ENCODE results near the gene SBF2.
"Not testable (repeated sequence)": the region's sequence is repeated elsewhere in the genome, so short reads cannot be mapped to it uniquely, and the experiment has no call there.

SBF2 gene

DNA sequence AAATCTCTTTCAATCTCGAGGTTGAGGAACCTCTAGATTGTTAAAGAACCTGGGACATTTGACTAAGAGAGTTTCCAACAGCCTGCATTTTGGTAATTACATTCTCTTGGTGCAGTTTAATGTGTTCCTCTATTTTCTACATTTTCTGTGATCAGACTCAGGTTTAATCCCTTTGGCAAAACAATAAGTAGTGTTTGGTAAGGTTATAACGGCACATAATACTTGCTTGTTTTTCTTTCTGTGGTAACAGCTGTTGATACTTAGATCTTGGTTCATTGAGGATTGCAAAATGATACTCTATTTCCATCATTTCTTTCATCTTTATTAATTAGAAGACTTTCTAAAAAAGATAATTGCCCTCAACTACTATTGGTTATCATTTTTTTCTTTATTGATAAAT is 271.3 kb downstream of the SBF2 start:
- DNase-seq (ENCODE audit: low read depth in 1 of 2, low spot score in 1 of 2): no peak

DNA sequence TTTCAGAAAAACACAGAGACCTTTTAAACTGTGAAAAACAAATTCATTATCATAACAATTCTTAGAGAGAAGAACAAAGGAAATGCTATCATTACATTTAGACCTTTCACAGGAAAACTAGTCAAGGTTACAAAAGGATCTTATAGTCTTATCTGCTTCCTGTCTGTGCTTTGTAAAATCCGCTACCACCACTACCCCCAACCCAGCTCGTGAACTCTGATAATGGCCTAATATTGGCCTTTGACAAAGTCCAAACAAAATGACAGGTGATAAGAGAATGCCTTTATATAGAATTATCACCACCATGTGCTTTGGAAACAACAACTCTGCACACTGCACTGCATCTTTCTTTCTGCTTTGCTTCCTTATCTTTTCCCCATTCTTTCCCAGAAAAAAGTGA is 272.5 kb downstream of the SBF2 start:
- no peak for DNase-seq (ENCODE audit: low read depth in 1 of 2, low spot score in 1 of 2)

DNA sequence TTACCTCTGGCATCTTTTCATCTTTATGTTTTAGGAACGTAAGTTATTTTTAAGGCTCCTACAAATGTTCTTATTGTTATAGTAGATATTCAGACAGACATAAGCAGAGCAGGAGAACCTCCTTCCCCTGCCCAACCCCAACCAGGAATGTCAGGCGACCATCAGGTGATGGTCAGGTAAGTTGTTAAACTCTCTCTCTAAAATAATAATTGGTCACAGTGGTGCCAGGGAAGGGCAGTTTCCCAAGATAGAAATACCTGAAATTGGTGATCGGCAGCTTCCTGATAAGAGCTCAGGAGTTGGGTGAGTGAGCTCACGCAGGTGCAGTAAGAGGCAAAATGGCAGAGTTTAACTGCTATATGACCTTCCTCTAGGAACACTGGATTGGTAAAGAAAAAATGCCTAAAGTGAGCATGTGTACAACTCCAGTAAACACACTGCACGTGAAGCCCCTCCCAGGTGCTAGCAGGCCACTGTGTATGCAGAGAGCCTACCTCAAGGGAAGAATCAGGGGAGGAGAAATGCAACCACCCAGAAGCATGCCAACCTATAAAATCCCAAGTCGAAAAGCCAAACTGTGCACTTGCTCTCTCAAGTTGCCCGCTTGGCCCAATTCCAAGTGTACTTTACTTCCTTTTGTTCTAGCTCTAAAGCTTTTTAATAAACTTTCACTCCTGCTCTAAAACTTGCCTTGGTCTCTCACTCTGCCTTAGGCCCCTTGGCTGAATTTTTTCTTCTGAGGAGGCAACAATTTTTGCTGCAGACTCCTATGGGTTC is 273.9 kb downstream of the SBF2 start:
- no peak for DNase-seq (ENCODE audit: low read depth in 1 of 2, low spot score in 1 of 2)

DNA sequence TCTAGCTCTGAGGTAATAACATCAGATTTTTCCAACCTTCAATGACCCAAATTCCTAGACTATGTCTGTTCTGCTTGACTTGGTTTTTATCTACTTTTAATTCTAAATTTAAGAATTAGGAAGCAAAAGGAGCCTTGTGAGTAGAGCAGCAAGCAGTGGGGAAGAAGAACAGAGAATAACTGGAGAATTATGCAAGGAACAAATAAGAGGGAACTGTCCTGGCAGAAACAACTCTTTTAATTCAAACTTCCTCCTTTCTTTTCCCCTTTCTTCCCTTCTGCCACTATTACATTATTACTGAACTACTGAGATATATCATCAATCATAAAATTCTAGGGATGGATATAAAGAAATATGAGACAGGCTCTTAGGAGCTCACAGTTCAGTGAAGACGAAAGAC is 276.1 kb downstream of the SBF2 start:
- DNase-seq (ENCODE audit: low read depth in 1 of 2, low spot score in 1 of 2): no peak

DNA sequence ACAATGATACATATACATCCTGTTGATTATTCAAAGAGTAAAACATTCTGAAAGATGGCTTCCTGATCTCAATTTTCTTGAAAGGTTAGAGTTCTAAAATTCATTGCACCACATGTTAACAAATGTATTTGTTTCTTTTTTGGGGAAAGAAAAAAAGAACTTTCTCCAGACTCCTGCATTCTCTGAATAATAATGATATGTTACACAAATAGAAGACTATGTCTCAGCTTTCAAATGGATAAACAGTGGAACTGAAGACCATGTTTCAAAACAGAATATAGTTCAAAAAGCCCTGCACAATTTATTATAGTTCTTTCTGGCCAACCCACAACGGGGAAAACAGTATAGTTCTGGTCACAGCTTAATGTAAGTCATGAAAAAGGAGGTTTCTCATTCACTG is 277.0 kb downstream of the SBF2 start:
- no peak for DNase-seq (ENCODE audit: low read depth in 1 of 2, low spot score in 1 of 2)

DNA sequence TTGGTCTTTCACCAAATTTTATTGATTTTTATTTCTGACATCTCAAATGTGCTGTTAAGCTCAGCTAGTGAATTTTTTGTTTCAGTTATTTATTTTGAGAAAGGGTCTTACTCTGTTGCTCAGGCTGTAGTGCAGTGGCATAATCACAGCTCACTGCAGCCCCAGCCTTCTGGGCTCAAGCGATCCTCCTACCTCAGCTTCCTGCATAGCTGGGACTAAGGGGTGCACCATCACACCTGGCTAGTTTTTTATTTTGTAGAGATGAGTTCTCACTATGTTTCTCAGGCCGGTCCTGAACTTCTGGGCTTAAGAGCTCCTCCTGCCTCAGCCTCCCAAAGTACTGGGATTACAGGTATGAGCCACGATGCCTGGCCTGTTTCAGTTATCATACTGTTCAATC is 282.0 kb downstream of the SBF2 start:
- no peak for DNase-seq (ENCODE audit: low read depth in 1 of 2, low spot score in 1 of 2)

DNA sequence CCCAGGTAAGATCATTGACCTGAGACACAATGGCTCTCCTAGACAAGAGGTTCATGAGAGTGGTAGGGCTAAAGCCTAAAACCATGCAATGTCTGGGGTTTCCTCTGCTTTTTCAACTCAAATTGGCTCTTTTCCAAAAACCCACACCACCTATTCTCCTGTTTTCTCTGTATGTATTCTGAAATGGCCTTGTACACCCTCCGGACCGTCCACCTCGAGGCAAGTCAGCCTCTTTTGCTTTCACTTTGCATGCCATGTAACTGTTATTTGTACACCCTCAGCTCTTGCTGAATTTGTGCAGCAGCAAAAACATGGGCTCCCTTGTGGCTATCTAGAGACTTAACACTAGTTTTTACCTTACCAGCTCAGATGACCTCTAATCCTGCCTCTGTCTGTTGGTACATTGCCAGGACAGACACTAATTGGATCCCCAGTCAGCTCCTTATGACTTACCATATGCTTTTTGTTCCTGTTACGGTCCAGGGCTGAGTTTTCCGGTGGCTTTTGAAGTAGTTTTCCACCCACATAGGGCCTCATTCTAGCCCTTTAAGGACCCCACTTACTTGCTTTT is 288.0 kb downstream of the SBF2 start:
- no peak for DNase-seq (ENCODE audit: low read depth in 1 of 2, low spot score in 1 of 2)

DNA sequence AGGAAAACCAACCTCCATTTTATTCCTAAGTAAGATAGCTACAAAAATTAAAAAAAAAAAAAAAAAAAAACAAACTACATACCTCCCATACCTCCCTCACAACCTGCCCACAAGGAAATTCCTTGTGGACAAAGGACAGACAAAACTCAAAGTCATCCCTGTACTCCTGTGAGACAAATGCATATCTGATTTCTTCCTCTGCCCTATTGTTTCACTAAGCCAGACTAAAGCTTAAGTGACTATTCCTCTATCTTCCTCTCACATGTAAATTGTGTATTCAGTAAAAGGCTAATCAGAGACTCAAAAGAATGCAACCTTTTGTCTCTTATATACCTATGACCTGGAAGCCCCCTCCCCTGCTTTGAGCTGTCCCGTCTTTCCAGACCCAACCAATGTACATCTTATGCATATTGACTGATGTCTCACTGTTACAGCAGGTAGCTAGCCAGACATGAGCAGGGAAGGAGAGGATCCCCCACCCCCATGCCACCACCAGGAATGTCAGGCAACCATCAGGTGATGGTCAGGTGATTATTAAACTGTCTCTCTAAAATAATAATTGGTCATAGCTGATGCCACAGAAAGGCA is 289.4 kb downstream of the SBF2 start:
- no peak for DNase-seq (ENCODE audit: low read depth in 1 of 2, low spot score in 1 of 2)

DNA sequence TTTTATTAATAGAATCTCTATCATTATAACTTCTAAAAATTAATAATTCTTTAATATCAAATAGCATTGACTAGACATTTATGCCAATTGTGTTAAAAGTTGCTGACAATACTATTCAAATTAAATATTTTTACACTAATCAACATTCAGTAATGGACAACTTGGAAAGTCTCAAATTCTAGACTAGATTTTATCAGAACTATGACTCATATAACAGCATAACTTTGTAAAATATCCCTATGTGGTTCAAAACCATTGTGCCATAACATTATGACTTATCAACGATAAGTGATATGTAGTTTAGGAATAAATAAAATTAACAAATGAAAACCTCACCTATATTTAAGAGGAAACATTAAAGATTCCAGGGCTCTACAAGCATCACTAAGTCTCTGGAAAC is 291.8 kb downstream of the SBF2 start:
- no peak for DNase-seq (ENCODE audit: low read depth in 1 of 2, low spot score in 1 of 2)

DNA sequence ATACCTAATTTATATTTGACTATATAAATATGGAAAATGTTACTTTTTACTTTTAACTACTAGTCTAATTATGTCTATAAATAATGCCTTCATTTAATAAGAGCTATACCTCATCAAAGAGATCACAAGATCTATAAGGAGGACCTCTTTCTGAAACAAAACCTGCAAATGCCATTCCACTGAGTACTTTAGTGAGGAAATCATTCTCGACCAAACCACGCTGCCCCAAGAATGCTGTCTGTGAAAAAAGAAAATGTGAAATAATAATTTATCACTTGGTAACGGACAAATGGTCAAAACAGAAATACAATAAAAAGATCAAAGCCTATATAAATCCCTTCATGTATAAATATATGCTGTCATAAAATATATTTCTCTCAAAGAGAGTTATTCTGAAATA is 301.7 kb downstream of the SBF2 start:
- no peak for DNase-seq (ENCODE audit: low read depth in 1 of 2, low spot score in 1 of 2)

DNA sequence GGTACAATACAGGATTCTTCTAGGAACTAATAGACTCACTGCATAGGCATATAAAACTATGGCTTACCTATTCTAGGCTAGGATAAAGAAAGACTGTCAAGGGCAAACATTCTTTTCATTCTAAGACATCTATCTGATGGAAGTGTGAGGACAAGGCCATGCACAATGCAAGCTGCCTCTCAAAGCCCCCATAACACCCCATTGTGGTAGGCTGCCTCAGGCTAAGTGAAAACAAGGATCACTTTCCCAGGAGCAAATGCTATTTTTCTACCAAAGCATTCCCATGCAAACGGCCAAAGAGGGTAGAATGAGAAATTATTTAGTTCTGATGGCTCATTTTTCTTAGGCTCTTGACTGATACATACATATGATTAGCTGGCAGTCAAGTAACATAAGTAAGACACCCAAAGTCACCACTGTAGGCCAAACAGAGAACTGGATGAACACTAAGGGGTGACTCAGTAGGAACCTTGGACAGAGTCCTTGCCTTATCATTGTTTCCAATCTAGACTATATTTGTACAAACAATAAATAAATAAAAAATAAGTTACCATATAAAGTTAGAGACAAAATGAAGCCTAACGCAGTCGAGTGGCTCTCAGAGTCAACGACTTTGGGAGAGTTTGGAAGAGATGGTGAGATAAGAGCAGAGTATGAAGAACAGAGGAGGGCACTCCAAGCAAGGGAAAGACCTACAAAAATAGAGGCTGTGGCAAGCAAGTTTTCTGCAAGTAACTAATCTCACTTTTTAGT is 303.6 kb downstream of the SBF2 start:
- no peak for DNase-seq (ENCODE audit: low read depth in 1 of 2, low spot score in 1 of 2)

DNA sequence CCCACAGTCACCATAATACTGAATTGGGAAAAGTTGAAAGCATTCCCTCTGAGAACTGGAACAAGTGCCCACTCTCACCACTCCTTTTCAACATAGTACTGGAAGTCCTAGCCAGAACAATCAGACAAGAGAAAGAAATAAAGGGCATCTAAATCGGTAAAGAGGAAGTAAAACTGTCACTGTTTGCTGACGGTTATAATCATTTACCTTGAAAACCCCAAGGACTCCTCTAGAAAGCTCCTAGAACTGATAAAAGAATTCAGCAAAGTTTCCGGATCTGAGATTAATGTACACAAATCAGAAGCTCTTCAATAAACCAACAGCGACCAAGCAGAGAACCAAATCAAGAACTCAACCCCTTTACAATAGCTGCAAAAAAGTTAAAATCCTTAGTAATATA is 306.7 kb downstream of the SBF2 start:
- not testable (repeated sequence) for DNase-seq (ENCODE audit: low read depth in 1 of 2, low spot score in 1 of 2)

DNA sequence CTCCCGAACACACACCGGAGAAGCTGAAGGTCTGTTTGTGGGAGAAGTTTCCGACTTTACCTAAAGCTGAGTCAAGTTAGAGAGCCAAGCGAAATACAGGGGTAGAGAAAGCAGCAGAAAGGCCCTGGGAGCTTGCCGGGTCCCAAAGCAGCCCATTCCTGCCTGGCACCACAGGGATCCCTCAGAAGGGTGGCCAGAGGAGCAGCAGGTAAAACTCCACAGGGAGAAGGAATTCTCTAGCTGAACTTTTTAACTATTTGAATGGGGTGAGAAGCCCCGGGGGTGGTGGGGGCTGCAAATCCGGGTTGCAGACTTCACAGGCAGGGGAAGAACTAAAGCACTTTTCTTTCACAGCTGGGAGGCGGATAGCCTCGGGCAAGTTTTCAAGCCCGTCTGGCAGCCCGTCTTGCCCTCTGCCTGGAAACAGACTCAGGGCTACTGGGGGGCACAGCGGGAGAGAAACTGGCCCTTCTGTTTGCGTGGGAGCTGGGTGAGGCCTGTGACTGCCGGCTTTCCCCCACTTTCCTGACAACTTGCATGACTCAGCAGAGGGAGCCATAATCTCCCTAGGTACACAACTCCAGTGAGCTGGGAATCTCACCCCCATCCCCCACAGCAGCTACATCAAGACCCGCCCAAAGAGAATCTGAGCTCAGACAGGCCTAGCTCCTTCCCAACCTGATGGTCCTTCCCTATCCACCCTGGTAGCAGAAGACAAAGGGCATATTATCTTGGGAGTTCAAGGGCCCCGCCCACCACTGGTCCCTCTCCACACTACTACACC is 311.0 kb downstream of the SBF2 start:
- DNase-seq (ENCODE audit: low read depth in 1 of 2, low spot score in 1 of 2): no peak

DNA sequence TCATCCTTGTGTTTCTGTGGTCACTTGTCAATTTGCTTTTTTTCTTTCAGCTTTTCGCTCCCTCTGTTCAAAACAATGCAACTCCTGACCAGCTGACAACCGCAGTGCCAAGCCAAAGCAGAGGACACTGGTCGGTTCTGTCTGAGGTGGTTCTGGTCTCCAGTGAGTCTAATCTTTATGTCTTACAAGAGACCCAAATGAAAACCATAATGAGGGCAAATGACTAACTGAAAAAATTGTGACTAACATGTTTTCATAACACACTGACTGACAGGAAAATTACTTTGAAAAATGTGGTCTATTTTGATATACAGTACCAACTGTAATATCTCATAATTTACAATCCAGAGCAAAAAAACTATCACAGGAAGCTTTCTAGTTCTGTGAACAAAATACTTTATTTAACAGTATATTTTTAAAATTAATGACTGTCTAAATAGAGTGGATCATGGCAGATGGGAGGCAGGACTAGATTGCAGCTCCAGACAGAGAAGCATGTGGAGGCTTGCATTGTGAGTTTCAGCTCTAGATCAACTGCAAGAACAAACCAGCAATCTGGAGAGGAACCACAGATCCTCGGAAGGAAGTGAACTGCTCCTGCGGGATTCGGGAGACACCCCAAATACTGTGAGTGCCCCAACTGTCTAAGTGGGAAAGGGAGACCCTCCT is 311.8 kb downstream of the SBF2 start:
- DNase-seq (ENCODE audit: low read depth in 1 of 2, low spot score in 1 of 2): no peak

DNA sequence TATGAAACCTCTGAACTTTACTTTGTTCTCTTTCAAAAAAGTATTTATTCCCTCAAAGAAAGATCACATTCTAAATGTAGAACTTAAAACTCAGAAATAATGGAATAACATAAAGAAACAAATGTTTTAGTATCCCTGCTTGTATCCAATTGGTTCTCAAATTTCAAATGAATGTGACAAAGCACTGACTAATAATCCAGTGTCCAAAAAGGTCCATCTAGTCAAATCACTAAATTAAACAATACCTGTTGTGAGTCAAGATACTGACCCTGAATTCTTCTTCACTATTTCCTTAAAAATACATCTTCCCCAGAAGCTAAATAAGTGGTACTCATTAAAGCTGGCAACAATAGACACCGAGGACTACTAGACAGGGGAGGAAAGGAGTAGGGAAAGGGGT is 313.1 kb downstream of the SBF2 start:
- no peak for DNase-seq (ENCODE audit: low read depth in 1 of 2, low spot score in 1 of 2)

DNA sequence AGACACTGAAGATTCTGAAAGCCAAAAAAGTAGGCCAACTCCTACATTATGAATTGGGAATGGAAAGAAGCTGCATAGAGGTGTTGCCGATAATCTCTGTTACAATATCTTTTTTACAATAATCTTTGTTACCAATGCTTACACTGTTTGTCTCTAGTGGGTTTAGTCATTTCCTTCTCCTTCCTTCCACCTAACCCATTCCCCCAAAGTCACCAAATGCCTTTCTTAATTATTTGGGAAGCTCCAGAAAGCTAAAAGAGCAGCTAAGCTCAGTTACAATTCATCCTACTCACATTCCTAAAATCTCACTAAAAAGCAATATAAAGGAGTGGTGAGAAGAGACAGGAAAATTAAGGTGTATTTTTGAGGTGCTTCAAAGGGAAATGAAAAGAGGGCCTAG is 316.5 kb downstream of the SBF2 start:
- no peak for DNase-seq (ENCODE audit: low read depth in 1 of 2, low spot score in 1 of 2)

DNA sequence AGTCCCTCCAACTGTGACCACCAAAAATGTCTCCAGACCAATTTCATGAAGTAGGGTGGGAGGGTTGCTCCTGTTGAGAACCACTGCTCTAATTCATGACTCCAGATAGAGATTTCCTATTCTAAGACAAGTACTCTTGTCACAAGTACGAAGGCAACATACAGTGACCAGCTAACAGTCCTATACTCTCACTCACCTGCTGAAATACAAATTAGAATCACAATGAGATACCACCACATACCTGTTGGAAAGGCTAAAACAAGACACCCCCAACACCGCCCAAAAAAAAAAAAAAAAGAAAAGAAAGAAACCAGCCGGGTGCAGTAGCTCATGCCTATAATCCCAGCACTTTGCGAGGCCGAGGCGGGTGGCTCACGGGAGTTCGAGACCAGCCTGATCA is 319.6 kb downstream of the SBF2 start:
- no peak for DNase-seq (ENCODE audit: low read depth in 1 of 2, low spot score in 1 of 2)

DNA sequence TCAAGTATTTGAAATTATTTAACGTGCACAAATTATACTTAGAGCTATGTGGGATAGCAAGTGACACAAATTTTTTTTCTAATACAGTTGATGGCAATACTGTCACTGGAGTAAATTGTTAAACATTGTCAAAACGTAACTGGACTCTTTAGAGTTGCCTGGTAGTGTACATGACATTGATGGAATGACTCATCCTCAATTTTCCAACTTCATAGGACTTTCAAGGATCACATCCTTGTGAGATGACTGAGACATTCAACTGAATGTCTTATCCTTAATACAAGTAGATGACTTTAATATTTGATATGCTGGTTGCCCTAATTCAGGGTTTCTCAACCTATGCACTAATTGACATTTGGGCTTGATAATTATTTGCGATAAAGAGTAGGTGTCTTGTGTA is 320.1 kb downstream of the SBF2 start:
- DNase-seq (ENCODE audit: low read depth in 1 of 2, low spot score in 1 of 2): no peak

DNA sequence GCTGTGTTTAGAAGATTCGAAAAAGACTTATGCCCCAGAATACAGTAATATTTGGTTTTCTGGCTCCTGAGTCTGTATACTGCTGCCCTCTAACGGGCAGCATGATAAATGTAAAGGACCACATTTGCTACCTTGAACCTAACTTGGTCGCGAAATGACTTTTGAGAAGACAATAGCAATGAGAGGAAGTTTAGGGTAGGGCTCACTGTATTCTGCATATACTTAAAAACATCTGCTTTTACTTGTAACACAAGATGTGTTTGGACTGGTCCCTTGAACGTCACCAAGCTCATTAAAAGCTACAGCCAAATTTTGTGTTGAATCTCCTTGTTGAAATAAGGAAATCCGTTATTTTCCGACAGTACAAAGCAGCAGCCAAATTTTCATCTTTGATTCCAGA is 321.0 kb downstream of the SBF2 start:
- no peak for DNase-seq (ENCODE audit: low read depth in 1 of 2, low spot score in 1 of 2)

DNA sequence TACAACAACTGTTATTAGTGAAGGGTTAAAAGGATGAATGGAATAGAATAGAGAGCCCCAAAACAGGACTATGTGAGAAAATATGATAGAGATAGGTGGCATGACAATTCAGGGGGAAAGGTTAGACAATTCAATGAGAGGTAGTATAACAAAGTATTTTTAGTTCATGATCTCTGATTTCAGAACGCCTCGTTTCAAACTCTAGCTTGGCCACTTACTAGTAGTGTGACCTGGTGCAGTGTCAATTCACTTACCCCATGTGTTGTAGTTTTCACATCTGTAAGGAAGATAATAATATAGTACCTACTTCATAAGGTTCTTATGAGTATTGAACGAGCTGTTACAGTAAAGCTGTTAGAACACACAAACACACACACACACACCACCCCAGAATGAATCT is 322.1 kb downstream of the SBF2 start:
- no peak for DNase-seq (ENCODE audit: low read depth in 1 of 2, low spot score in 1 of 2)

DNA sequence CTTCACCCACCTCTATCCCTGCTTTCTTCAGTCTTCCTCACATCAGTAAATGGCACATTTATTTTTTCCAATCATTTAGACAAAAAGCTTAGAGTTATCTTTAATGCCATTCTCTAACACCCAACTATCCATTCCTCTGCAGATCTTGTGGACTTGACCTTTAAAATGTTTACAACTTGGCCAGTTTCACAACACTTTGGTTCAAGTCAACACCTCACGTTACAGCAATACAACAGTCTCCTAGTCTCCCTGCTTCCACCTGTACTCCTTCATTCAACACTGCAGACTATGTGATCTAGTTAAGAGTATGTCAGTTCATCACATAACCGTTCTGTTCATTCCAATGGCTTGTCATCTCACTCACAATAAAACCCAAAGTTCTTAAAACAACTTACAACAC is 325.0 kb downstream of the SBF2 start:
- no peak for DNase-seq (ENCODE audit: low read depth in 1 of 2, low spot score in 1 of 2)
